MM.1S (cell line): Measurements from ENCODE around the gene YWHAQ.

Experiments
- DNase-seq: peaks from one replicate; pipeline ENCODE4 v3.0.0-alpha.2; 2015
- H2AFZ ChIP-seq: fragments of 300-600 bp; sonication (generic); 2 replicates; pipeline ENCODE4 v1.6.0; 2016; ENCODE audit warnings: antibody characterized with exemption, low read length
- H3F3A ChIP-seq: fragments of 300-600 bp; sonication (generic); 2 replicates; pipeline ENCODE4 v1.6.1; 2016; ENCODE audit warnings: mild to moderate bottlenecking, antibody characterized with exemption, low read length, moderate library complexity, mixed read lengths; ENCODE audit not compliant: insufficient read depth
- H3K27ac ChIP-seq: fragments of 300-600 bp; sonication (generic); 2 replicates; pipeline ENCODE4 v1.5.1; 2016; ENCODE audit warnings: mild to moderate bottlenecking, low read length
- H3K27me3 ChIP-seq: fragments of 300-600 bp; sonication (generic); replicated peaks from 2 replicates; pipeline ENCODE4 v1.6.0; 2016; ENCODE audit warnings: low read length; ENCODE audit not compliant: insufficient read depth
- H3K36me3 ChIP-seq: fragments of 300-600 bp; sonication (generic); replicated peaks from 2 replicates; pipeline ENCODE4 v1.6.1; 2016; ENCODE audit warnings: mild to moderate bottlenecking, low read length, mixed read lengths; ENCODE audit not compliant: insufficient read depth
- H3K4me1 ChIP-seq: fragments of 300-600 bp; sonication (generic); 2 replicates; pipeline ENCODE4 v1.6.1; 2016; ENCODE audit warnings: low read length, mixed read lengths
- H3K4me2 ChIP-seq: fragments of 300-600 bp; sonication (generic); 2 replicates; pipeline ENCODE4 v1.6.0; 2016; ENCODE audit warnings: low read depth, low read length
- H3K4me3 ChIP-seq: fragments of 300-600 bp; sonication (generic); 2 replicates; pipeline ENCODE4 v1.5.1; 2016; ENCODE audit warnings: low read length, mixed read lengths
- H3K79me2 ChIP-seq: fragments of 300-600 bp; sonication (generic); 2 replicates; pipeline ENCODE4 v1.6.1; 2016; ENCODE audit warnings: mixed run types, low read length, mixed read lengths
- H3K9ac ChIP-seq: fragments of 300-600 bp; sonication (generic); 2 replicates; pipeline ENCODE4 v1.6.1; 2016; ENCODE audit warnings: low read length, mixed read lengths
- H3K9me2 ChIP-seq: fragments of 300-600 bp; sonication (generic); replicated peaks from 2 replicates; pipeline ENCODE4 v1.6.1; 2016; ENCODE audit warnings: mild to moderate bottlenecking, low read length, mixed read lengths; ENCODE audit not compliant: insufficient read depth
- H3K9me3 ChIP-seq: fragments of 300-600 bp; sonication (generic); replicated peaks from 2 replicates; pipeline ENCODE4 v1.6.1; 2016; ENCODE audit warnings: mild to moderate bottlenecking, low read length, mixed read lengths; ENCODE audit not compliant: insufficient read depth
- H4K20me1 ChIP-seq: fragments of 300-600 bp; sonication (generic); 2 replicates; pipeline ENCODE4 v1.6.1; 2016; ENCODE audit warnings: mild to moderate bottlenecking, low read length, moderate library complexity, mixed read lengths; ENCODE audit not compliant: insufficient read depth
- EZH2 ChIP-seq: fragments of 300-600 bp; sonication (generic); optimal IDR thresholded peaks from 2 replicates; pipeline ENCODE3; 2017; ENCODE audit warnings: low read depth, mild to moderate bottlenecking, antibody characterized with exemption, low read length, mixed read lengths
- EZH2phosphoT487 ChIP-seq: fragments of 300-600 bp; sonication (generic); IDR thresholded peaks from 2 replicates; pipeline ENCODE4 v1.6.1; 2018; ENCODE audit warnings: antibody characterized with exemption, low read length
- TF ChIP-seq, protein P1 (sequence below): fragments of 300-600 bp; sonication (generic); IDR thresholded peaks from 2 replicates; pipeline ENCODE4 v1.5.1; 2016; ENCODE audit warnings: antibody characterized with exemption, low read length, mixed read lengths

YWHAQ gene

DNA sequence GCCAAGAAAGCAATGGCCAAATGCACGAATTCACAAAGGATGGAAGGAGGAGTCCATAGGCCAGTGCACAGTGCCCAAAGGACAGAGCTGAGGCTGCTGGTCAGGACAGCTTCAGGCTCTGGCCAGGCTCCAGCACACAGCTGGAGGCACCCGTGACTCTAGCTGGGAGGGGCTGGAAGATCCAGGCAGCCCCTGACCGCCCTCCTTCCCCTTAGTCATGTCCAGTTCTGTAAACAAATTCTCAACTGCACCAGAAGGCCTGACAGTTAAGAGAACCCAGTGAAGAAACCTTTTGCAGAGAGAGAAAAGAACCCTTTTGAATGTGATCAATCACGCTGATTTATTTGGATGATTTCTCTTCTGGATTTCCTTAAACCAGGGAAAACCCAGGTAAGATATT, 7.7 kb upstream of the YWHAQ start:
- Histone ChIP-seq H3K27me3 (no peaks in the 10 kb centered on the region), H2AFZ (no peak overlapping the region), H3K4me3 (no peak overlapping the region), H3K9ac (no peak overlapping the region), H3K79me2 (no peaks in the 10 kb centered on the region), H3K4me1 (0 out of 2 replicates have a peak, but pooled peaks cover 5% of the 10 kb centered on the region), H3K27ac (no peak overlapping the region), H3K9me3 (no peaks in the 10 kb centered on the region), H4K20me1 (no peaks in the 10 kb centered on the region), H3K9me2 (no peaks in the 10 kb centered on the region), H3F3A (0 out of 2 replicates have a peak, but pooled peaks cover 2% of the 10 kb centered on the region), H3K4me2 (no peak overlapping the region), H3K36me3 (no peaks in the 10 kb centered on the region)
- TF ChIP-seq EZH2phosphoT487: no peak
- TF ChIP-seq, protein P1, sequence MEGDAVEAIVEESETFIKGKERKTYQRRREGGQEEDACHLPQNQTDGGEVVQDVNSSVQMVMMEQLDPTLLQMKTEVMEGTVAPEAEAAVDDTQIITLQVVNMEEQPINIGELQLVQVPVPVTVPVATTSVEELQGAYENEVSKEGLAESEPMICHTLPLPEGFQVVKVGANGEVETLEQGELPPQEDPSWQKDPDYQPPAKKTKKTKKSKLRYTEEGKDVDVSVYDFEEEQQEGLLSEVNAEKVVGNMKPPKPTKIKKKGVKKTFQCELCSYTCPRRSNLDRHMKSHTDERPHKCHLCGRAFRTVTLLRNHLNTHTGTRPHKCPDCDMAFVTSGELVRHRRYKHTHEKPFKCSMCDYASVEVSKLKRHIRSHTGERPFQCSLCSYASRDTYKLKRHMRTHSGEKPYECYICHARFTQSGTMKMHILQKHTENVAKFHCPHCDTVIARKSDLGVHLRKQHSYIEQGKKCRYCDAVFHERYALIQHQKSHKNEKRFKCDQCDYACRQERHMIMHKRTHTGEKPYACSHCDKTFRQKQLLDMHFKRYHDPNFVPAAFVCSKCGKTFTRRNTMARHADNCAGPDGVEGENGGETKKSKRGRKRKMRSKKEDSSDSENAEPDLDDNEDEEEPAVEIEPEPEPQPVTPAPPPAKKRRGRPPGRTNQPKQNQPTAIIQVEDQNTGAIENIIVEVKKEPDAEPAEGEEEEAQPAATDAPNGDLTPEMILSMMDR: no peak
- TF ChIP-seq EZH2: no peak
- DNase-seq: no peak

DNA sequence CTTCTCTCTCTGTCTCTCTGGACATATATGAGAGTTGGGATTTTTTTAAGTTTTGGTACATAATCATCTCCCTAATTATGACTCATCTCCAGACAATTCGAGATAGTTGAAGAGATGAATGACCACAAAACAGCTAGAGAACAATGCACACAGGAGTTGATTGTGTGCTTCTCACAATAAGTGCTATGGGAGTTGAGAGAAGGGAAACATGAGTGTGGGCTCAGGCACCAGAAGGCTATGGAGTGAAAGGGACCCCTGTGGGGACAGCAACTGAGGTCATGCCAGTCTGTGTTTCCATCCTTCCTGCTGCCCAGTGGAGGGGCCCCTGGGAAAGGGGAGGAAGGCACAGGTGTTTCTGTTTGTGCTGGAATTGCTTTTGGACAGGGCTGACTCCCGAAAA, 6.5 kb upstream of the YWHAQ start:
- H4K20me1 ChIP-seq: no peaks in the 10 kb centered on the region
- no peaks in the 10 kb centered on the region for H3K36me3 ChIP-seq
- DNase-seq: no peak
- no peaks in the 10 kb centered on the region for H3K27me3 ChIP-seq
- no peaks in the 10 kb centered on the region for H3K9me3 ChIP-seq
- no peak overlapping the region for H2AFZ ChIP-seq
- no peak overlapping the region for H3K9ac ChIP-seq
- 0 out of 2 replicates have a peak, but pooled peaks cover 5% of the 10 kb centered on the region for H3K4me1 ChIP-seq
- H3K9me2 ChIP-seq: no peaks in the 10 kb centered on the region
- no peak overlapping the region for H3K27ac ChIP-seq
- H3F3A ChIP-seq: 0 out of 2 replicates have a peak, but pooled peaks cover 2% of the 10 kb centered on the region
- TF ChIP-seq, protein P1: no peak
- TF ChIP-seq EZH2 (no peak), EZH2phosphoT487 (no peak)
- H3K4me3 ChIP-seq: no peak overlapping the region
- H3K79me2 ChIP-seq: no peaks in the 10 kb centered on the region
- H3K4me2 ChIP-seq: no peak overlapping the region

GRCh38 chr2:9634133-9634532, 3.3 kb upstream of the YWHAQ start:
- DNase-seq: no peak
- no peak overlapping the region for H2AFZ ChIP-seq
- H3K4me1 ChIP-seq: 0 out of 2 replicates have a peak, but pooled peaks cover 4% of the 10 kb centered on the region
- TF ChIP-seq, protein P1: no peak
- TF ChIP-seq EZH2 (no peak), EZH2phosphoT487 (no peak)
- H3K27ac ChIP-seq: no peak overlapping the region
- 0 out of 2 replicates have a peak, but pooled peaks cover 2% of the 10 kb centered on the region for H4K20me1 ChIP-seq
- H3K36me3 ChIP-seq: no peaks in the 10 kb centered on the region
- no peak overlapping the region for H3K9ac ChIP-seq
- peaks cover 13% of the 10 kb centered on the region for H3K79me2 ChIP-seq
- H3K27me3 ChIP-seq: no peaks in the 10 kb centered on the region
- no peaks in the 10 kb centered on the region for H3F3A ChIP-seq
- H3K9me2 ChIP-seq: no peaks in the 10 kb centered on the region
- H3K4me3 ChIP-seq: no peak overlapping the region
- no peak overlapping the region for H3K4me2 ChIP-seq
- H3K9me3 ChIP-seq: no peaks in the 10 kb centered on the region
